PFSK-1 (cell line): Measurements from ENCODE around the gene IRF2BPL.

Experiments
- POLR2AphosphoS5 ChIP-seq: IDR thresholded peaks from 2 replicates; pipeline ENCODE4 v1.6.1; 2012; ENCODE audit warnings: low read depth, mild to moderate bottlenecking, control low read depth, low read length, moderate library complexity
- SIN3A ChIP-seq: IDR thresholded peaks from 2 replicates; pipeline ENCODE4 v1.6.1; 2012; ENCODE audit warnings: mild to moderate bottlenecking, low read length, moderate library complexity, borderline replicate concordance; ENCODE audit not compliant: insufficient read depth

DNA sequence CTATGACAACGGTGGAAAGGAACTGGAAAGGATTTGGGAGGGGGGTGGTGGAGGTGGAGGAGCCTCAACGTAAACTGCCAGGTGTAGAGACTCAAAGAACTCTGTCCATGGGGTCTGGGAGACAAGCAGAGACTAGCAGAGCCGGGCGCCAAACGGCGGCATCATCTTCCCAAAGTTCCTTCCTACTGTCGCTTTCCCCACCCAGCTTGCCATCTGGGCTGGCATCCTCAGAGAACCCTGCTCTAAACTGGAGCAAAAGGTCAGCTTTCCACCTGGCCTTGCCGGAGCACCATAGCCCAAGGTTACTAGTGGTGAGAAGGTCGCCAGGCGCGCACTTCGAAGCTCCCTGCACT lies 4.0 kb upstream of the IRF2BPL start:
- no peak for TF ChIP-seq POLR2AphosphoS5
- no peak for TF ChIP-seq SIN3A
